Neural progenitor cell (in vitro differentiated cells): ENCODE results near the gene ARID4A. TPM values are rescaled to one million over a fixed set of nuclear protein-coding genes. Genes with fewer than 3 reads are reported as not detected.

ENCODE experiments used
- DNase-seq: peaks from one replicate; pipeline ENCODE4 v3.0.0-alpha.2; 2016; ENCODE audit warnings: low spot score
- H2AFZ ChIP-seq: fragments of 200-600 bp; sonication (generic); replicated peaks from 2 replicates; pipeline ENCODE4 v1.6.1; 2016; ENCODE audit warnings: antibody characterized with exemption
- H3F3A ChIP-seq: fragments of 200-600 bp; sonication (generic); 2 replicates; pipeline ENCODE4 v1.6.1; 2016; ENCODE audit warnings: antibody characterized with exemption, low read depth
- H3K27ac ChIP-seq: fragments of 200-600 bp; sonication (generic); 2 replicates; pipeline ENCODE4 v1.5.1; 2016; ENCODE audit warnings: mild to moderate bottlenecking
- H3K27me3 ChIP-seq: fragments of 200-600 bp; sonication (generic); 2 replicates; pipeline ENCODE4 v1.6.1; 2016; ENCODE audit warnings: mild to moderate bottlenecking, moderate library complexity
- H3K36me3 ChIP-seq: fragments of 200-600 bp; sonication (generic); 2 replicates; pipeline ENCODE4 v1.5.1; 2016
- H3K4me1 ChIP-seq: fragments of 200-600 bp; sonication (generic); 2 replicates; pipeline ENCODE4 v1.6.1; 2016; ENCODE audit warnings: mixed run types
- H3K4me2 ChIP-seq: fragments of 200-600 bp; sonication (generic); 2 replicates; pipeline ENCODE4 v1.6.1; 2016
- H3K4me3 ChIP-seq: fragments of 200-600 bp; sonication (generic); 2 replicates; pipeline ENCODE4 v1.5.1; 2016
- H3K79me2 ChIP-seq: fragments of 200-600 bp; sonication (generic); 2 replicates; pipeline ENCODE4 v1.6.1; 2016; ENCODE audit warnings: low read depth
- H3K9ac ChIP-seq: fragments of 200-600 bp; sonication (generic); 2 replicates; pipeline ENCODE4 v1.6.1; 2016
- H3K9me3 ChIP-seq: fragments of 200-600 bp; sonication (generic); 2 replicates; pipeline ENCODE4 v1.5.1; 2016; ENCODE audit warnings: low read depth
- H4K20me1 ChIP-seq: fragments of 200-600 bp; sonication (generic); 2 replicates; pipeline ENCODE4 v1.6.1; 2016; ENCODE audit warnings: low read depth
- H3K27ac Mint-ChIP-seq: 3 replicates; pipeline ENCODE4 v1.8.0; 2021; ENCODE audit warnings: mixed read lengths
- H3K27me3 Mint-ChIP-seq: 2 replicates; pipeline ENCODE4 v1.8.0; 2022; ENCODE audit warnings: low read depth, mild to moderate bottlenecking, inconsistent platforms, moderate library complexity, mixed read lengths; ENCODE audit not compliant: insufficient read depth
- H3K36me3 Mint-ChIP-seq: 3 replicates; pipeline ENCODE4 v1.8.0; 2021; ENCODE audit warnings: mixed read lengths
- H3K4me1 Mint-ChIP-seq: 3 replicates; pipeline ENCODE4 v1.8.0; 2021; ENCODE audit warnings: mixed read lengths
- H3K4me3 Mint-ChIP-seq: 3 replicates; pipeline ENCODE4 v1.8.0; 2021; ENCODE audit warnings: mild to moderate bottlenecking, moderate library complexity, mixed read lengths
- H3K9me3 Mint-ChIP-seq: 3 replicates; pipeline ENCODE4 v1.8.0; 2020; ENCODE audit warnings: mixed read lengths
- EZH2 ChIP-seq: fragments of 200-600 bp; sonication (generic); IDR thresholded peaks from 2 replicates; pipeline ENCODE4 v1.6.1; 2017; ENCODE audit warnings: antibody characterized with exemption, mild to moderate bottlenecking, moderate library complexity
- EZH2phosphoT487 ChIP-seq: fragments of 200-600 bp; sonication (generic); IDR thresholded peaks from 2 replicates; pipeline ENCODE4 v1.6.1; 2017; ENCODE audit warnings: antibody characterized with exemption
- total RNA-seq: library from RNA; depleted of rRNA; stranded (reverse); fragments of >200 nt; gene quantifications from 2 replicates; pipeline ENCODE4 v1.2.3, GENCODE V29; 2015; ENCODE audit warnings: low replicate concordance
- TF ChIP-seq, protein P1 (sequence below): fragments of 200-600 bp; sonication (generic); IDR thresholded peaks from 2 replicates; pipeline ENCODE4 v1.5.1; 2017; ENCODE audit warnings: antibody characterized with exemption, mild to moderate bottlenecking

The ARID4A gene
- total RNA-seq, 1 donor from 2014 or later, result 24.1 TPM

DNA sequence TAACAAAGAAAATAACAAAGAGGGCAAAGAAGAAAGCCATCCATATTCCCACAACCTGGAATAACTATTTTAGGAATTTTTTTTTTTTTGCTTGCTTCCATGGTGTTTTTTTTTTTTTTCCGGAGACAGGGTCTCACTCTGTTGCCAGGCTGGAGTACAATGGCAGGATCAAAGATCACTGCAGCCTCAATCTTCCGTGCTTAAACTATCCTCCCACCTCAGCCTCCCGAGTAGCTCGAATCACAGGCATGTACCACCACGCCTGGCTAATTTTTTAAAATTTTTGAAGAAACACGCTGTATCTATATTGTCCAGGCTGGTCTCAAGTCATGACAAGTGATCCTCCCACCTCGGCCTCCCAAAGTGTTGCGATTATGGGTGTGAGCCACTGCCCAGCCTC, 20.2 kb upstream of the ARID4A start:
- TF ChIP-seq EZH2phosphoT487, result no peak
- TF ChIP-seq, protein P1, sequence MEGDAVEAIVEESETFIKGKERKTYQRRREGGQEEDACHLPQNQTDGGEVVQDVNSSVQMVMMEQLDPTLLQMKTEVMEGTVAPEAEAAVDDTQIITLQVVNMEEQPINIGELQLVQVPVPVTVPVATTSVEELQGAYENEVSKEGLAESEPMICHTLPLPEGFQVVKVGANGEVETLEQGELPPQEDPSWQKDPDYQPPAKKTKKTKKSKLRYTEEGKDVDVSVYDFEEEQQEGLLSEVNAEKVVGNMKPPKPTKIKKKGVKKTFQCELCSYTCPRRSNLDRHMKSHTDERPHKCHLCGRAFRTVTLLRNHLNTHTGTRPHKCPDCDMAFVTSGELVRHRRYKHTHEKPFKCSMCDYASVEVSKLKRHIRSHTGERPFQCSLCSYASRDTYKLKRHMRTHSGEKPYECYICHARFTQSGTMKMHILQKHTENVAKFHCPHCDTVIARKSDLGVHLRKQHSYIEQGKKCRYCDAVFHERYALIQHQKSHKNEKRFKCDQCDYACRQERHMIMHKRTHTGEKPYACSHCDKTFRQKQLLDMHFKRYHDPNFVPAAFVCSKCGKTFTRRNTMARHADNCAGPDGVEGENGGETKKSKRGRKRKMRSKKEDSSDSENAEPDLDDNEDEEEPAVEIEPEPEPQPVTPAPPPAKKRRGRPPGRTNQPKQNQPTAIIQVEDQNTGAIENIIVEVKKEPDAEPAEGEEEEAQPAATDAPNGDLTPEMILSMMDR, result no peak
- no peak for TF ChIP-seq EZH2
- Mint-ChIP-seq H3K4me3 (no peak overlapping the region), H3K27ac (no peak overlapping the region), H3K9me3 (no peaks in the 10 kb centered on the region), H3K36me3 (peaks cover 11% of the 10 kb centered on the region), H3K4me1 (no peaks in the 10 kb centered on the region), H3K27me3 (peaks cover 2% of the 10 kb centered on the region)
- no peak overlapping the region for H3K4me2 ChIP-seq
- DNase-seq, result no peak
- no peaks in the 10 kb centered on the region for H3K27me3 ChIP-seq
- no peak overlapping the region for H3K4me3 ChIP-seq
- H3K9me3 ChIP-seq, result no peaks in the 10 kb centered on the region
- H3K4me1 ChIP-seq, result no peaks in the 10 kb centered on the region
- no peak overlapping the region for H3K9ac ChIP-seq
- no peak overlapping the region for H3K27ac ChIP-seq
- H3K36me3 ChIP-seq, result peaks cover 3% of the 10 kb centered on the region
- peaks cover 44% of the 10 kb centered on the region for H4K20me1 ChIP-seq
- peaks cover 16% of the 10 kb centered on the region for H3F3A ChIP-seq
- H2AFZ ChIP-seq, result no peak overlapping the region
- H3K79me2 ChIP-seq, result peaks cover 98% of the 10 kb centered on the region

DNA sequence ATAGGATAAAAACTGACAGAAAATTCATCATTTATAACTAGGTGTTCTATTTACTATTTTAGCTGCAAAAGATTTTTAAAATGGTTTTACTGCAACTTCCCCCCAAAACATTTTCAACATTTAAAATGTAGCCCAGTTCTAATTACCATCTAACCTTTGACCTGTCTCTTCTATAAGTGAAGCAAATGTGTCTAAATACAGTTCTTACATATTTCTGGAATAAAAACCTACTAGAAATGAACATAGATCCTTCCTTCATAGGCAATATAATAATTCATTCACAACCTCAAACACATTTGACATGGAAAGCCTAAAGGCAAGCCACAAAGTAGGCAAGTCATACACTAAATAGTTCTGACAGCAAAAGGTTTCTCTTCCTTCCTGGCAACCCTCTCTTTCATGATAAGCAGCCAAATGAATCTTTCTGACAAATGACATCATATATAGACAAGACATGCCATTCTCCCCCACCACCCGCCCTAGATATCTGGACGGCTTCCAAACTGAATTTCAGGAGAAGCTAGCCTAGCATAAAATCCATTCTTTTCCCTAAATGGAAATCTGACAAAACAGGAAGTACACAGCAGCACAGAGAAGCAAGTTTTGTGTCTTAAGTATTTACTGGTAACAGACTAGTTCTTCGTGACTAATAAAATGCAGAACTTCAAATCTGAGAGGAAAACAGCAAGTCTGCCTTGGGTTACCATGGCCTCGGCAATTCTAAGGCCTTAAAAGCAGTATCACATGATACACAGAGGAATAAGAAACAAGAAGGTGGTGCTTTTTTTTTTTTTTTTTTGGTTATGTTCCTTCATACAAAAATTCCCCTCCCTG, 17.2 kb upstream of the ARID4A start:
- Histone ChIP-seq H3K9me3 (no peaks in the 10 kb centered on the region), H3K4me1 (no peaks in the 10 kb centered on the region), H3K27me3 (no peaks in the 10 kb centered on the region), H4K20me1 (peaks cover 33% of the 10 kb centered on the region), H3K27ac (no peak overlapping the region), H3F3A (no peaks in the 10 kb centered on the region), H2AFZ (no peak overlapping the region), H3K9ac (no peak overlapping the region), H3K79me2 (peaks cover 99% of the 10 kb centered on the region), H3K4me3 (no peak overlapping the region), H3K36me3 (peaks cover 7% of the 10 kb centered on the region), H3K4me2 (no peak overlapping the region)
- peaks cover 18% of the 10 kb centered on the region for H3K36me3 Mint-ChIP-seq
- no peak overlapping the region for H3K4me3 Mint-ChIP-seq
- no peaks in the 10 kb centered on the region for H3K9me3 Mint-ChIP-seq
- H3K27ac Mint-ChIP-seq, result no peak overlapping the region
- DNase-seq, result no peak
- TF ChIP-seq EZH2 (no peak), EZH2phosphoT487 (no peak)
- no peaks in the 10 kb centered on the region for H3K27me3 Mint-ChIP-seq
- H3K4me1 Mint-ChIP-seq, result no peaks in the 10 kb centered on the region

DNA sequence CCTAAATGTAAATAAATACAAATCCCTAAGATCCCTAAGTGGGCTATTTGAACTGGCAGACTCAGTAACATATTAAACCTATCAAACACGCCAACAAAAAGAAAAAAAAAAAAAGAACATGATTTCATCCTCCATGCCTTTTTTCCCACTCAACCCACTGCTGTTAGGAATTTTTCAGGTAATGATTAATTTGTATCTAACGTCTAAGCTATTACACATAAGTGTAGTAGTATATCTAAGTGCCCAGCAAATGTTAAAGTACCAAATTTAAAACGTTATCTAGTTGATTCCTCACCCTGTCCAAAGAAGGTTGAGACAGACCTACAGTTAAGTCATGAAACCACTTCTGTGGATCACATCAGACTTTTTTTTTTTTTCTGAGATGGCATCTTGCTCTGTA, 16.4 kb upstream of the ARID4A start:
- peaks cover 7% of the 10 kb centered on the region for H3K36me3 ChIP-seq
- no peak overlapping the region for H3K4me2 ChIP-seq
- no peak overlapping the region for H3K27ac Mint-ChIP-seq
- no peak overlapping the region for H3K9ac ChIP-seq
- peaks cover 18% of the 10 kb centered on the region for H3K36me3 Mint-ChIP-seq
- H3K4me1 ChIP-seq, result no peaks in the 10 kb centered on the region
- no peak overlapping the region for H3K27ac ChIP-seq
- H4K20me1 ChIP-seq, result peaks cover 32% of the 10 kb centered on the region
- no peaks in the 10 kb centered on the region for H3F3A ChIP-seq
- no peaks in the 10 kb centered on the region for H3K9me3 ChIP-seq
- H3K27me3 Mint-ChIP-seq, result no peaks in the 10 kb centered on the region
- H3K9me3 Mint-ChIP-seq, result no peaks in the 10 kb centered on the region
- H3K4me1 Mint-ChIP-seq, result no peaks in the 10 kb centered on the region
- TF ChIP-seq EZH2phosphoT487, result no peak
- TF ChIP-seq, protein P1, result no peak
- TF ChIP-seq EZH2, result no peak
- H3K79me2 ChIP-seq, result peaks cover 99% of the 10 kb centered on the region
- H3K27me3 ChIP-seq, result no peaks in the 10 kb centered on the region
- H3K4me3 Mint-ChIP-seq, result no peak overlapping the region
- no peak overlapping the region for H2AFZ ChIP-seq
- no peak overlapping the region for H3K4me3 ChIP-seq
- DNase-seq, result no peak

DNA sequence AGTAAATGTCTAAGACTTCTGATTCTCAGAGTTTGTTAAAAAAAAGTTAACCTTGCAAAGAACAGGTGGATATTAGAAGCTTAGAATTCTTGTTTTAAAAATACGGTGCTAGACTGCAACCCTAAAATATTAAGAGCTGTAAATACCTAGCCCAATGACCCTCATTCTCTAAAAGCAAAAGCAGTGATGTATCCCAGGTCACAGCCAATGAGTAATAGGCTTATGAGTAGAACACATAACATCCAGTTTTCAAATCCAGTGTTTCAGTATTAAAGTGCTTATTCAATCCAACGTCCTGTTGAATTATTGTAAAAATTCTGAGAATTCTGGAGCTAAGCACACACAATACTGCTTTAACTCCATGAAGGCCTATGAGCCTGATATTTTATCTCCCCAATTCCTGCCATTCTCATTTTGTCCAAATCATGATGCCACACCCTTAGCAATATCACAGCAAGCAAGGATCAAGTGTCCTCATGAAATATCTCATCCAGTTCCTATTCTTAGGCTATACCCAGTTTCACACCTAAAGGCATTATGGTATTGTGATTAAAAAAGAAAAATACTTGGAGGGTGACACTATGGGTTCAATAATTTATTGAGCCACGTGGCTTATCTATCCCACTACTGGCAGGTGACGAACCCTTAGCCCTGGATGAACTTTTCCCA, 15.3 kb upstream of the ARID4A start:
- TF ChIP-seq, protein P1, result no peak
- no peak for TF ChIP-seq EZH2
- TF ChIP-seq EZH2phosphoT487, result no peak
- no peak for DNase-seq
- no peak overlapping the region for H2AFZ ChIP-seq
- H3K36me3 Mint-ChIP-seq, result peaks cover 22% of the 10 kb centered on the region
- no peaks in the 10 kb centered on the region for H3F3A ChIP-seq
- H3K27ac ChIP-seq, result no peak overlapping the region
- no peaks in the 10 kb centered on the region for H3K4me1 ChIP-seq
- no peaks in the 10 kb centered on the region for H3K27me3 ChIP-seq
- H3K4me3 ChIP-seq, result no peak overlapping the region
- H3K9ac ChIP-seq, result no peak overlapping the region
- no peaks in the 10 kb centered on the region for H3K9me3 Mint-ChIP-seq
- peaks cover 7% of the 10 kb centered on the region for H3K36me3 ChIP-seq
- no peaks in the 10 kb centered on the region for H3K4me1 Mint-ChIP-seq
- no peak overlapping the region for H3K27ac Mint-ChIP-seq
- no peak overlapping the region for H3K4me2 ChIP-seq
- no peaks in the 10 kb centered on the region for H3K9me3 ChIP-seq
- peaks cover 37% of the 10 kb centered on the region for H4K20me1 ChIP-seq
- peaks cover 99% of the 10 kb centered on the region for H3K79me2 ChIP-seq
- no peaks in the 10 kb centered on the region for H3K27me3 Mint-ChIP-seq
- H3K4me3 Mint-ChIP-seq, result no peak overlapping the region
